ENCODE data around the gene CPNE9. TPM values are rescaled to one million over a fixed set of nuclear protein-coding genes. Genes with fewer than 3 reads are reported as not detected.

The CPNE9 gene
- total and polyA plus RNA-seq, 2 donors (not counting 1 experiment from before 2014, with no cell fraction given), result under 0.01 TPM; not detected in 1

- Histone ChIP-seq H3K27ac (ENCODE audit: insufficient read depth, low read length) (no peak overlapping the region), H3K4me2 (ENCODE audit: extremely low read depth, insufficient read depth, low read length) (no peak overlapping the region), H3K36me3 (ENCODE audit: control insufficient read depth, insufficient read depth, low read length) (no peaks in the 10 kb centered on the region), H3K27me3 (ENCODE audit: control insufficient read depth, insufficient read depth, low read length) (no peaks in the 10 kb centered on the region), H3K4me1 (ENCODE audit: control insufficient read depth, extremely low read depth, insufficient read depth, low read length) (no peaks in the 10 kb centered on the region), H3K9ac (ENCODE audit: insufficient read depth, low read length) (no peak overlapping the region), H3K79me2 (ENCODE audit: control insufficient read depth, insufficient read depth, low read length) (peaks cover 9% of the 10 kb centered on the region), H3K9me3 (ENCODE audit: control insufficient read depth, insufficient read depth, low read depth, low read length) (no peaks in the 10 kb centered on the region), H2AFZ (ENCODE audit: low read length) (no peak overlapping the region), H4K20me1 (ENCODE audit: control insufficient read depth, extremely low read depth, insufficient read depth, low read length) (no peaks in the 10 kb centered on the region), H3K4me3 (replicated peaks in 1 of 4; ENCODE audit: control extremely low read depth in 1 of 4, insufficient read depth in 1 of 4, low read depth in 3 of 4, low read length in 4 of 4) (no peak overlapping the region)
- no peak for TF ChIP-seq EZH2 (IDR thresholded peaks at IDR 0.05; ENCODE audit: low read length, missing control alignments)
- DNase-seq (ENCODE audit: low read depth in 2 of 2), result no peak
Observed at GRCh38 chr3:9727743-9728142, 24.1 kb downstream of the CPNE9 start.

- DNase-seq (ENCODE audit: low read depth in 2 of 2), result no peak
- Histone ChIP-seq H3K9me3 (ENCODE audit: control insufficient read depth, insufficient read depth, low read depth, low read length) (no peaks in the 10 kb centered on the region), H3K9ac (ENCODE audit: insufficient read depth, low read length) (no peak overlapping the region), H3K4me1 (ENCODE audit: control insufficient read depth, extremely low read depth, insufficient read depth, low read length) (peaks cover 5% of the 10 kb centered on the region), H3K36me3 (ENCODE audit: control insufficient read depth, insufficient read depth, low read length) (no peaks in the 10 kb centered on the region), H3K4me2 (ENCODE audit: extremely low read depth, insufficient read depth, low read length) (no peak overlapping the region), H3K79me2 (ENCODE audit: control insufficient read depth, insufficient read depth, low read length) (peaks cover 26% of the 10 kb centered on the region), H2AFZ (ENCODE audit: low read length) (no peak overlapping the region), H4K20me1 (ENCODE audit: control insufficient read depth, extremely low read depth, insufficient read depth, low read length) (no peaks in the 10 kb centered on the region), H3K27ac (ENCODE audit: insufficient read depth, low read length) (no peak overlapping the region), H3K4me3 (replicated peaks in 1 of 4; ENCODE audit: control extremely low read depth in 1 of 4, insufficient read depth in 1 of 4, low read depth in 3 of 4, low read length in 4 of 4) (no peak overlapping the region), H3K27me3 (ENCODE audit: control insufficient read depth, insufficient read depth, low read length) (no peaks in the 10 kb centered on the region)
- no peak for TF ChIP-seq CTCF (conservative IDR thresholded peaks at IDR 0.05 in 1 of 2, IDR thresholded peaks at IDR 0.05 in 1 of 2; ENCODE audit: low read depth in 1 of 2, low read length in 2 of 2)
- TF ChIP-seq EZH2 (IDR thresholded peaks at IDR 0.05; ENCODE audit: low read length, missing control alignments), result no peak
Observed at GRCh38 chr3:9729419-9729818, 25.8 kb downstream of the CPNE9 start.

- no peaks in the 10 kb centered on the region for H3K9me3 ChIP-seq (ENCODE audit: control insufficient read depth, insufficient read depth, low read depth, low read length)
- peak overlapping the region; percentile 44 for H3K9ac ChIP-seq (ENCODE audit: insufficient read depth, low read length)
- H3K79me2 ChIP-seq (ENCODE audit: control insufficient read depth, insufficient read depth, low read length), result peaks cover 31% of the 10 kb centered on the region
- H3K27ac ChIP-seq (ENCODE audit: insufficient read depth, low read length), result peak overlapping the region; percentile 61
- no peaks in the 10 kb centered on the region for H3K27me3 ChIP-seq (ENCODE audit: control insufficient read depth, insufficient read depth, low read length)
- TF ChIP-seq CTCF (conservative IDR thresholded peaks at IDR 0.05 in 1 of 2, IDR thresholded peaks at IDR 0.05 in 1 of 2; ENCODE audit: low read depth in 1 of 2, low read length in 2 of 2), result no peak
- no peak for TF ChIP-seq EZH2 (IDR thresholded peaks at IDR 0.05; ENCODE audit: low read length, missing control alignments)
- peak overlapping the region; percentile 94 for H3K4me2 ChIP-seq (ENCODE audit: extremely low read depth, insufficient read depth, low read length)
- peak in 1 of 2 donors; percentile 74 for DNase-seq (ENCODE audit: low read depth in 2 of 2)
- peak overlapping the region; percentile 54 to 79 (median 66) for H3K4me3 ChIP-seq (replicated peaks in 1 of 4; ENCODE audit: control extremely low read depth in 1 of 4, insufficient read depth in 1 of 4, low read depth in 3 of 4, low read length in 4 of 4)
- peaks cover 5% of the 10 kb centered on the region for H3K36me3 ChIP-seq (ENCODE audit: control insufficient read depth, insufficient read depth, low read length)
- H2AFZ ChIP-seq (ENCODE audit: low read length), result peak overlapping the region; percentile 96
- H4K20me1 ChIP-seq (ENCODE audit: control insufficient read depth, extremely low read depth, insufficient read depth, low read length), result no peaks in the 10 kb centered on the region
- H3K4me1 ChIP-seq (ENCODE audit: control insufficient read depth, extremely low read depth, insufficient read depth, low read length), result peaks cover 5% of the 10 kb centered on the region
Observed at GRCh38 chr3:9730657-9731205, 27.1 kb downstream of the CPNE9 start.

Data from fibroblast of lung (primary cell).